Retinal pigment epithelial cell (primary cell): ENCODE data around the gene LRRIQ4.

ENCODE experiments used
- DNase-seq: peaks from one replicate; pipeline ENCODE4 v3.0.0-alpha.2; 2010; ENCODE audit warnings: low read depth
- H3K4me3 ChIP-seq: 2 replicates; pipeline ENCODE4 v1.5.1; 2011; ENCODE audit warnings: mild to moderate bottlenecking, low read length, control low read depth, moderate library complexity
- TF ChIP-seq, protein P1 (sequence below): conservative IDR thresholded peaks from 2 replicates; pipeline ENCODE4 v1.5.1; 2011; ENCODE audit warnings: low read depth, low read length, control low read depth, inconsistent platforms

LRRIQ4 gene

DNA sequence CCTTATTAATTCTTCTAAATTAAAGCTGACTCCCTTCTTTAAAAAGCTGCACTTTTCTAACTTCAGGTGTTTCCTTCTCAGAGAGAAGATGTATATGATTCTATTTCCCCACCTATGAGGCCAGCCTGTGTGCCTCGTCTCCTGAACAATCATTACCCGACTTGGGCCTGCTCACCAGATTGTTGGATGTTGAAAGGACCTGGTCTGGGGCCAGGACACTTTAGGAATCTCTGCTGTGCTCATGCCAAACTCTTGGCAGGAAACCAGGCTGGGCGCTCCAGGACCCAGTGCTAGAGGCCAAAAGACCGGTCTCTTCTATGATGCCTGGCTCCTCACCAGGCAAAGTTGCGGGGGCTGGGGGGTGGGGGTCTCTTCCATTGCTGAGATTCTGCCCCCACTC lies 74.0 kb downstream of the LRRIQ4 start:
- H3K4me3 ChIP-seq: no peak overlapping the region
- DNase-seq: no peak
- TF ChIP-seq, protein P1, sequence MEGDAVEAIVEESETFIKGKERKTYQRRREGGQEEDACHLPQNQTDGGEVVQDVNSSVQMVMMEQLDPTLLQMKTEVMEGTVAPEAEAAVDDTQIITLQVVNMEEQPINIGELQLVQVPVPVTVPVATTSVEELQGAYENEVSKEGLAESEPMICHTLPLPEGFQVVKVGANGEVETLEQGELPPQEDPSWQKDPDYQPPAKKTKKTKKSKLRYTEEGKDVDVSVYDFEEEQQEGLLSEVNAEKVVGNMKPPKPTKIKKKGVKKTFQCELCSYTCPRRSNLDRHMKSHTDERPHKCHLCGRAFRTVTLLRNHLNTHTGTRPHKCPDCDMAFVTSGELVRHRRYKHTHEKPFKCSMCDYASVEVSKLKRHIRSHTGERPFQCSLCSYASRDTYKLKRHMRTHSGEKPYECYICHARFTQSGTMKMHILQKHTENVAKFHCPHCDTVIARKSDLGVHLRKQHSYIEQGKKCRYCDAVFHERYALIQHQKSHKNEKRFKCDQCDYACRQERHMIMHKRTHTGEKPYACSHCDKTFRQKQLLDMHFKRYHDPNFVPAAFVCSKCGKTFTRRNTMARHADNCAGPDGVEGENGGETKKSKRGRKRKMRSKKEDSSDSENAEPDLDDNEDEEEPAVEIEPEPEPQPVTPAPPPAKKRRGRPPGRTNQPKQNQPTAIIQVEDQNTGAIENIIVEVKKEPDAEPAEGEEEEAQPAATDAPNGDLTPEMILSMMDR: no peak
